Mammary epithelial cell (primary cell): ENCODE results near the gene CSNK2A2.
A peak's percentile ranks its signal among the peaks of the same experiment; 100 is the strongest.

Experiments
- EZH2 ChIP-seq: IDR thresholded peaks from 2 replicates; pipeline ENCODE4 v1.6.1; 2012; ENCODE audit warnings: low read length, inconsistent platforms, borderline replicate concordance
- TF ChIP-seq, protein P1 (sequence below), 2 donors: IDR thresholded peaks in 1 of 2; conservative IDR thresholded peaks in 1 of 2; 2 replicates each; pipeline ENCODE4 v1.5.1; 2011 to 2012; ENCODE audit warnings: inconsistent platforms in 2 of 2, low read length in 2 of 2, mild to moderate bottlenecking in 2 of 2, control low read depth in 1 of 2, low read depth in 1 of 2; ENCODE audit not compliant: insufficient read depth in 1 of 2; ENCODE audit errors: extremely low read depth in 1 of 2

DNA sequence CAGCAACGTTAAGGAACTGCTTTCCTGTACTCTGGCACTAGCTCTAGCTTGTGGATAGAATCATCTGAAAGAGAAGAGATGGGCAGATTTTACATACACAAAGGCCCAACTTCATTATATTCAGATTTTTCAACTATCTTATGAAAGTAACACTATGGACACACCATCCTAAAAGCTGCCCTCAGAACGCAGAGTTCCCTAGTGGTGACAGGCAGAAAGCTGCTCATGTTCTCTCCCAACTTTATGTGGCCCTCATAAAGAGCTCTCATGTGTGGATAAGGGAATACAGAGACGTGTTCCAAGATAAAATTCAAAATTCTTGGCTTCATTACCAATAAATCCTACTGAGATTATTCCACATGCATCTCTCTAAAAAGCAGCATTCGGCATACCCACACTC is 70.3 kb downstream of the CSNK2A2 start:
- TF ChIP-seq, protein P1, sequence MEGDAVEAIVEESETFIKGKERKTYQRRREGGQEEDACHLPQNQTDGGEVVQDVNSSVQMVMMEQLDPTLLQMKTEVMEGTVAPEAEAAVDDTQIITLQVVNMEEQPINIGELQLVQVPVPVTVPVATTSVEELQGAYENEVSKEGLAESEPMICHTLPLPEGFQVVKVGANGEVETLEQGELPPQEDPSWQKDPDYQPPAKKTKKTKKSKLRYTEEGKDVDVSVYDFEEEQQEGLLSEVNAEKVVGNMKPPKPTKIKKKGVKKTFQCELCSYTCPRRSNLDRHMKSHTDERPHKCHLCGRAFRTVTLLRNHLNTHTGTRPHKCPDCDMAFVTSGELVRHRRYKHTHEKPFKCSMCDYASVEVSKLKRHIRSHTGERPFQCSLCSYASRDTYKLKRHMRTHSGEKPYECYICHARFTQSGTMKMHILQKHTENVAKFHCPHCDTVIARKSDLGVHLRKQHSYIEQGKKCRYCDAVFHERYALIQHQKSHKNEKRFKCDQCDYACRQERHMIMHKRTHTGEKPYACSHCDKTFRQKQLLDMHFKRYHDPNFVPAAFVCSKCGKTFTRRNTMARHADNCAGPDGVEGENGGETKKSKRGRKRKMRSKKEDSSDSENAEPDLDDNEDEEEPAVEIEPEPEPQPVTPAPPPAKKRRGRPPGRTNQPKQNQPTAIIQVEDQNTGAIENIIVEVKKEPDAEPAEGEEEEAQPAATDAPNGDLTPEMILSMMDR (conservative IDR thresholded peaks at IDR 0.05 in 1 of 2, IDR thresholded peaks at IDR 0.05 in 1 of 2; ENCODE audit: extremely low read depth in 1 of 2, insufficient read depth in 1 of 2, low read depth in 1 of 2, low read length in 2 of 2) = peak; percentile 8 to 29
- TF ChIP-seq EZH2 = no peak
